Measurements from ENCODE around the gene RNF26.

RNF26 gene

DNA sequence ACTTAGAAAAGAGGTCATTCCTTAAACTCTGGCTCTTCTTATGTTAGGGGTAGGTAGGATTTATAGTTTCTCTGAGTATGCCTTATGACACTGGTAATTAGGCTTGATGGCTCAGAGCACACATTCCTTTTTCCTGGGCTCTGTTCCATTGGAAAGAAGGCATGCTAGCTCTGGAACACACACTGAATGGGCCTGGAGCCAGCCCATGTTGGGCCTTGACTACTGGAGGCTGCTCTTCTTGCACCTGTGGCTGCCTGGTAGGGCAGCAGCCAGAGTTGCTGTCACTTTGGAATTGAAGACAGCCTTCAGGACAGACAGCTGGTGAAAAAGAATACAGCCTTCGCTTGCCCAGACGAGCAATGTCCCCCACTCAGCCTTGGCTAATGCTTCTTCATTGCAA, 35.6 kb upstream of the RNF26 start:
- TF ChIP-seq, protein P1, sequence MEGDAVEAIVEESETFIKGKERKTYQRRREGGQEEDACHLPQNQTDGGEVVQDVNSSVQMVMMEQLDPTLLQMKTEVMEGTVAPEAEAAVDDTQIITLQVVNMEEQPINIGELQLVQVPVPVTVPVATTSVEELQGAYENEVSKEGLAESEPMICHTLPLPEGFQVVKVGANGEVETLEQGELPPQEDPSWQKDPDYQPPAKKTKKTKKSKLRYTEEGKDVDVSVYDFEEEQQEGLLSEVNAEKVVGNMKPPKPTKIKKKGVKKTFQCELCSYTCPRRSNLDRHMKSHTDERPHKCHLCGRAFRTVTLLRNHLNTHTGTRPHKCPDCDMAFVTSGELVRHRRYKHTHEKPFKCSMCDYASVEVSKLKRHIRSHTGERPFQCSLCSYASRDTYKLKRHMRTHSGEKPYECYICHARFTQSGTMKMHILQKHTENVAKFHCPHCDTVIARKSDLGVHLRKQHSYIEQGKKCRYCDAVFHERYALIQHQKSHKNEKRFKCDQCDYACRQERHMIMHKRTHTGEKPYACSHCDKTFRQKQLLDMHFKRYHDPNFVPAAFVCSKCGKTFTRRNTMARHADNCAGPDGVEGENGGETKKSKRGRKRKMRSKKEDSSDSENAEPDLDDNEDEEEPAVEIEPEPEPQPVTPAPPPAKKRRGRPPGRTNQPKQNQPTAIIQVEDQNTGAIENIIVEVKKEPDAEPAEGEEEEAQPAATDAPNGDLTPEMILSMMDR (IDR thresholded peaks at IDR 0.05; ENCODE audit: low read depth, low read length) = no peak
- no peak for DNase-seq (ENCODE audit: extremely low read depth, low read depth)

DNA sequence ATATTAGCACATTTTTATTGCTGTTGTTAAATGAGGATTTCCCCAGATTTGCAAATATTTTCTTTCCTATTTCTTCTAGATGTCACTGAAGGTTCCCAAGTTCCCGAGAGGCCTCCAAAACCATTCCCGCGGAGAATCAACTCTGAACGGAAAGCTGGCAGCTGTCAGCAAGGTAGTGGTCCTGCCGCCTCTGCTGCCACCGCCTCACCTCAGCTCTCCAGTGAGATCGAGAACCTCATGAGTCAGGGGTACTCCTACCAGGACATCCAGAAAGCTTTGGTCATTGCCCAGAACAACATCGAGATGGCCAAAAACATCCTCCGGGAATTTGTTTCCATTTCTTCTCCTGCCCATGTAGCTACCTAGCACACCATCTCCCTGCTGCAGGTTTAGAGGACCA, 34.9 kb upstream of the RNF26 start:
- no peak for DNase-seq (ENCODE audit: extremely low read depth, low read depth)
- TF ChIP-seq, protein P1 (IDR thresholded peaks at IDR 0.05; ENCODE audit: low read depth, low read length) = no peak

DNA sequence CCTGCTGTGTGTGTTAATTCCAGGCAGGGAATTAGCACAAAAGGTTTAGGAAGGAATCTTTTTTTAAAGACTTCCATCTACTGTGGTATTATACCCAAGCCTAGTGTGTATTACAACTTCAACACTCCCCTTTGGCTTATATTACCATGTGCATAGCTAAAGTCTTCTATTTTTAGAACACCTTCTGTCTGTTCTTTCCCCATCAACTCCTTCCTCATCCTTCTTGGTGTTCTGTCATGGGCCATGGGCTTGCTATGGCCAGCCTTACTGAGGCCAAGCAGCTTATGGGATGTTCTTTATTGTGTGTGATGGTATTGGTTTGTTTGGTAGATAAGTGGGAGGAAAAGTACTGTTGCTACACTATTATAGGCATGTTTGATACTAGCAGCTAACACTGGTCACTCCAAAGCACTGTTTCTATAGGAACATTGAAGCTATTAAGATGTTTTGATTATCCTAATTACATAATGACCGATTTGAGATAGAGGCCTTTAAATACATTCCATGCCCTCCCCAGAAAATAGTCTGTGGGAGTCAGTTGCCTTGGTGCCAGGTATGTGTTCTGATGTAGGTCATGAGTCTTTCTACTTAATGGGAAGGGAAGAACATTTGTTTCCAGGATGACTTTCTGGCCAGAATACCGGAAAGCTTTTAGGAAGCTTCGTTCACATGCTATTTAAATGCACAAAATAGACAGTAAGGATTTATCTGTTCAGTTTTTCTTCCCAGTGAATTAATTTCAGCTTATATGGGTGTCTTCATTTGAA, 33.9 kb upstream of the RNF26 start:
- TF ChIP-seq, protein P1 (IDR thresholded peaks at IDR 0.05; ENCODE audit: low read depth, low read length) = no peak
- DNase-seq (ENCODE audit: extremely low read depth, low read depth) = no peak

DNA sequence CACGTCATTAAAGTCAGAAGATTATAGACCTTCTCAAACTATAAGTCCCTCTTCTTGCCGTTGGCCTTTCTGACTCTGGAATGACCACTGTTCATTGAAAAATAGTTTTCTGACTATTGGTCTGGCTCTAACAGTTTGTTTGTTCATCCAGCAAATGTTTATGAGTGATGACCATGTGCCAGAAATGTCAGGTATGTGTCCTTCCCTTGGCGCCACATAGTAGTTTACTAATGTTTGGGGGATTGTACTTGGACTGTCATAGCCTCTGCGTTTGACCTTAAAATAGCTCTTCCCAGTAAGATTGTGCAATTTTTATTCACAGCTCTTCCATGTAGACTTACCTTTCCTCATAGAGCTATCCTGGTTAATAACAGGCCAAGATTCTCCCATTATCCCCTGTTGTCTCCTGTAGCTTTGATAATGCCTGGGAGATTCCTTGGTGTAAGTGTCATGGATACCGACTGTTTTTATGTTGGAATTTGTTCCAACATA, 31.1 kb upstream of the RNF26 start:
- TF ChIP-seq, protein P1 (IDR thresholded peaks at IDR 0.05; ENCODE audit: low read depth, low read length) = no peak
- DNase-seq (ENCODE audit: extremely low read depth, low read depth) = no peak

DNA sequence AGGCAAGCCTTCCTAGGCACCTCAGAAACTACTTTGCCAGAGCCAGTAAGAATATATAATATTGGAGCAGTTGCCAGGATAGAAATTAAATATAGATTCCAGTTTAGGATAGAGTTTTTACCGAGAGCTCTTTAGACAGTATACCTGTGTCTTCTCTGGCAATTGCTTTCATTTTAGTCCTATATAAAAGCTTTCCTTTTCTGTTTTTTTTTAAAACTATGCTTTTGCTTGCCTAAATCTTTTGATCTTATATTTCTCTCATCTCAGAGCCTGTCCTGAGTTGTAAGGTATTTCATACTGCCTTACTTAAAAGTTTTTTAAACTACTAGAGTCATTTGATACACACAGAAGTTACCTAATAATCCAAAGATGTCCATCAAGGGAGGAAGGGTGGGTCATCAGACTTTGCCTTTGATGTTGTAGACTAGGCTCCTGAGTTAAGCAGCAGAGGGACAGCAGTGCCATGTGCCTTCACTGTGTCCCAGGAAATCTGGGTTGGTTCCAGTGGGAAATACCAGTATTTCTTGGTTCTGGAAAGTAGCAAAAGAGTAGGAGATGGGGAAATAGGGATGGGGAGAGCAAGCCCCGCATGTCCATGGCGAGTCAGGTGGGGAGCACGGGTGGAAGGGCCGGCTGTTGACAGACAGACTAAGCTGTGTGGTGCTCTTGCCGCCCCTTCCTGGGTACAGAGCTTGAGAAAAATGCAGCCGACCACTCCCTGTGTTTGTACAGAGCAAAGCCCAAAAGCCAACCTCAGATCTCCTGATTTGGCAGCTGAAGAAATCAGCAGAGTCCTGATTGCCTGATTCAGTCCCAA, 28.6 kb upstream of the RNF26 start:
- TF ChIP-seq, protein P1 (IDR thresholded peaks at IDR 0.05; ENCODE audit: low read depth, low read length) = no peak
- no peak for DNase-seq (ENCODE audit: extremely low read depth, low read depth)

DNA sequence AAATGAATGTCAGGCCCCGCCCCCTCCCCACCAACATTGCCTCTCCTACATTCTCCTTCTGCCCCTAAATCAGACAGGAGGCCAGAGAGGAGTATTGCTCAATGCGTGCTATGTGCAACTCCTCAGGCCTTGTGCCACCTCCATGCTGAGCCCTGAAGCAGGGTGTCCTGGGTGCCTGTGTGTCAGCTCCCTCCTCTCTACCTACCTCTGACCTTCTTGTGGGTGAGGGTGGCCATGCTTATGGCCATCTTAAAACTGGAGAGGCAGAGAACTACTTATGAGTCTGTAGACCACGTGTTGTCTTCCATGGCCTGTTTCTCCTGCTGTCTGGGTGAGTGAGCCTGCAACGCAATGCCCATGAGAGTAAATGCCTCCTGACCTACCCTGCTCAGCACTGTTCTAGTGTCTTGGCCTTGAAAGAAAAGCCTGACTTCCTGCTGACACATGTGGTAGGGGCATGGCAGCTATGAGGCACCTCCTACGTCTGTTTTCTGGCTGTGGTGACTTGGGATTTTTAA, 27.9 kb upstream of the RNF26 start:
- TF ChIP-seq, protein P1 (IDR thresholded peaks at IDR 0.05; ENCODE audit: low read depth, low read length) = no peak
- DNase-seq (ENCODE audit: extremely low read depth, low read depth) = no peak

DNA sequence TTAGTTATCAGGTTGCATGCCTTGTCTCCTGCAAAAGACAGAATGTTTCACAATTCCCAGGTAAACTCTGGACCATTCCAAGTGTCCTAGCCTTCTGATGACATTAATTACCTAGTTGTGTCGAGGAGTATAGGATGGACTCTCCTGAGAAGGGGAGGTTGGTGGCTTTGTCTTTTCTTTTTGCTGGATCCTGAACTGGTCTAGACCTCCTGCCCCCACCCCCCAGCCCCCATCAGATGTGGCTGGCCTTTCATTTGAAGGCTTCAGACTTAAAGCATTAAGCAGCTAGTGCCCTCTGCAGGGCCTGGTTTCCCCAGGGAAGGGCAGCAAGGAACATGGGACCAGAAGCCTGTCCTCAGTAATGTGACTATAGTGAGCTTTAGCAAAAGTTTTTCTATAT, 27.1 kb upstream of the RNF26 start:
- TF ChIP-seq, protein P1 (IDR thresholded peaks at IDR 0.05; ENCODE audit: low read depth, low read length) = no peak; the same call in 1 of the 2 replicates
- DNase-seq (ENCODE audit: extremely low read depth, low read depth) = no peak

All from AG09319 (cell line).